Spleen (tissue), 7 donors: ENCODE results near the gene SENP5.

Experiments used
- POLR2A ChIP-seq, 3 donors: fragments of 450-650 bp; IDR thresholded peaks; one replicate each; pipeline ENCODE4 v1.5.1; 2017; ENCODE audit warnings: antibody characterized with exemption in 3 of 3, mild to moderate bottlenecking in 1 of 3
- TF ChIP-seq, protein P1 (sequence below), 11 experiments: fragments of 200-600 bp in 7 of 11; fragments of 450-650 bp in 4 of 11; sonication (generic) in 4 of 11; IDR thresholded peaks in 8 of 11; conservative IDR thresholded peaks in 3 of 11; 1 replicate in 7 of 11; 2 replicates in 4 of 11; pipeline versions ENCODE4 v1.4.0 to v1.8.0; 2016 to 2021; ENCODE audit warnings: antibody characterized with exemption in 11 of 11, inconsistent platforms in 4 of 11, mild to moderate bottlenecking in 1 of 11
- donor health status: DM: no; HTN: no; CAD: no; lungs with moderate emphysema.
- donor health status: DM: no; HTN: no; CAD: no.
- donor health status: DM: no; HTN: no; CAD: no.

GRCh38 chr3:196932600-196932999 lies 64.9 kb downstream of the SENP5 start:
- TF ChIP-seq, protein P1, sequence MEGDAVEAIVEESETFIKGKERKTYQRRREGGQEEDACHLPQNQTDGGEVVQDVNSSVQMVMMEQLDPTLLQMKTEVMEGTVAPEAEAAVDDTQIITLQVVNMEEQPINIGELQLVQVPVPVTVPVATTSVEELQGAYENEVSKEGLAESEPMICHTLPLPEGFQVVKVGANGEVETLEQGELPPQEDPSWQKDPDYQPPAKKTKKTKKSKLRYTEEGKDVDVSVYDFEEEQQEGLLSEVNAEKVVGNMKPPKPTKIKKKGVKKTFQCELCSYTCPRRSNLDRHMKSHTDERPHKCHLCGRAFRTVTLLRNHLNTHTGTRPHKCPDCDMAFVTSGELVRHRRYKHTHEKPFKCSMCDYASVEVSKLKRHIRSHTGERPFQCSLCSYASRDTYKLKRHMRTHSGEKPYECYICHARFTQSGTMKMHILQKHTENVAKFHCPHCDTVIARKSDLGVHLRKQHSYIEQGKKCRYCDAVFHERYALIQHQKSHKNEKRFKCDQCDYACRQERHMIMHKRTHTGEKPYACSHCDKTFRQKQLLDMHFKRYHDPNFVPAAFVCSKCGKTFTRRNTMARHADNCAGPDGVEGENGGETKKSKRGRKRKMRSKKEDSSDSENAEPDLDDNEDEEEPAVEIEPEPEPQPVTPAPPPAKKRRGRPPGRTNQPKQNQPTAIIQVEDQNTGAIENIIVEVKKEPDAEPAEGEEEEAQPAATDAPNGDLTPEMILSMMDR (IDR thresholded peaks at IDR 0.05 in 8 of 11, conservative IDR thresholded peaks at IDR 0.05 in 3 of 11): no peak
- no peak for TF ChIP-seq POLR2A (IDR thresholded peaks at IDR 0.05)
